Breast epithelium (tissue), 4 donors: Measurements from ENCODE around the gene RNF212. TPM values are rescaled to one million over a fixed set of nuclear protein-coding genes. Genes with fewer than 3 reads are reported as not detected.

ENCODE experiments used
- DNase-seq, 2 donors: peaks; one replicate each; pipeline ENCODE4 v3.0.0-alpha.2; 2019; ENCODE audit warnings: low spot score in 2 of 2
- H3K27ac ChIP-seq, 2 donors: fragments of 200-600 bp; sonication (generic) in 1 of 2; one replicate each; pipeline ENCODE4 v1.5.1; 2016 to 2019; ENCODE audit warnings: mild to moderate bottlenecking in 1 of 2
- H3K27me3 ChIP-seq, 2 donors: fragments of 200-600 bp; sonication (generic) in 1 of 2; one replicate each; pipeline versions ENCODE4 v1.5.1 to v1.6.0; 2017 to 2019; ENCODE audit warnings: control low read depth in 1 of 2, mild to moderate bottlenecking in 1 of 2
- H3K36me3 ChIP-seq: fragments of 200-600 bp; one replicate; pipeline ENCODE4 v1.5.1; 2019
- H3K4me1 ChIP-seq, 2 donors: fragments of 200-600 bp; sonication (generic); one replicate each; pipeline ENCODE4 v1.5.1; 2016 to 2019; ENCODE audit warnings: control low read depth in 1 of 2
- H3K4me3 ChIP-seq, 3 donors: fragments of 200-600 bp; sonication (generic); 1 replicate in 2 of 3; 2 replicates in 1 of 3; pipeline ENCODE4 v1.5.1; 2016 to 2019; ENCODE audit warnings: mild to moderate bottlenecking in 3 of 3, moderate library complexity in 2 of 3
- H3K9me3 ChIP-seq, 2 donors: fragments of 200-600 bp; sonication (generic) in 1 of 2; one replicate each; pipeline ENCODE4 v1.5.1; 2016 to 2019; ENCODE audit warnings: control low read depth in 1 of 2
- CTCF ChIP-seq, 3 donors: fragments of 450-650 bp; IDR thresholded peaks; one replicate each; pipeline ENCODE4 v1.5.1; 2016 to 2017; ENCODE audit warnings: antibody characterized with exemption in 3 of 3, mild to moderate bottlenecking in 3 of 3, moderate library complexity in 3 of 3
- POLR2A ChIP-seq: fragments of 450-650 bp; IDR thresholded peaks from one replicate; pipeline ENCODE4 v1.6.1; 2016; ENCODE audit warnings: antibody characterized with exemption, mild to moderate bottlenecking, moderate library complexity
- POLR2AphosphoS5 ChIP-seq, 3 donors: sonication (generic); formaldehyde crosslinking; IDR thresholded peaks; one replicate each; pipeline ENCODE4 v1.6.1; 2017; ENCODE audit warnings: antibody characterized with exemption in 3 of 3
- intact Hi-C: fragments of 100-400 bp; cut with DNase I; formaldehyde crosslinking; loops from one replicate; pipeline ENCODE4 v1.15.1; 2023; ENCODE audit warnings: low total_unique reads
- total RNA-seq, 3 donors: library from RNA; depleted of rRNA; stranded (reverse); fragments of >200 nt; gene quantifications; one replicate each; pipeline ENCODE4 v1.1.0, GENCODE V29; 2016

RNF212 gene
- total RNA-seq, 3 donors from 2014 or later: 5.1 to 15.7 (median 6.4) TPM

GRCh38 chr4:1087371-1087770, 26.0 kb downstream of the RNF212 start:
- no peaks in the 10 kb centered on the region for H3K36me3 ChIP-seq
- H3K27ac ChIP-seq: no peak overlapping the region
- no peaks in the 10 kb centered on the region for H3K27me3 ChIP-seq
- H3K9me3 ChIP-seq: peaks cover 0 to 6% of the 10 kb centered on the region in 2 donors
- intact Hi-C loops: no loop called here
- H3K4me3 ChIP-seq: no peak overlapping the region
- TF ChIP-seq POLR2AphosphoS5 (IDR thresholded peaks at IDR 0.05): no peak
- TF ChIP-seq CTCF (IDR thresholded peaks at IDR 0.05): no peak
- TF ChIP-seq POLR2A: no peak
- no peaks in the 10 kb centered on the region for H3K4me1 ChIP-seq
- peak in 1 of 2 donors; percentile 7 for DNase-seq

DNA sequence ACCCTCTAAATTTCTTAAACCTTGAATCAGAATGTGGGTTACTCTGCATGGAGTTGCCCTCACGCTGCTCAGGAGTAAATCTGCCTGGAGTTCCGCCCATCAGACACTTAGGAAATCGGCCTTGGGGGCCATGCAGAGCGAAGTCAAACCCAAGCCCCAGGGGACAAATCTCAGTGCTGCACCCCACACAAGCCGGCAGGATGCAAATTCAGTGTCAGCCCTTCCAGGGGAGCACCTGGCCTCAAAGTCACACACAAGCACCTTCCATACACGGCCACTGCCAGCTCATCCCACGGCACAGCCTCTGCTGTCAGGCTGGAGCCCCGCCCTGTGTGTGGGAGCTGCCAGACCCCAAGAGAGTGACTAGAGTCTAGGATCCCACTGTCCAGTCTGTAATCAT, 27.4 kb downstream of the RNF212 start:
- TF ChIP-seq POLR2A (no peak), POLR2AphosphoS5 (IDR thresholded peaks at IDR 0.05) (no peak)
- no peaks in the 10 kb centered on the region for H3K4me1 ChIP-seq
- intact Hi-C loops: no loop called here
- peaks cover 0 to 6% of the 10 kb centered on the region in 2 donors for H3K9me3 ChIP-seq
- no peak overlapping the region for H3K27ac ChIP-seq
- H3K36me3 ChIP-seq: no peaks in the 10 kb centered on the region
- peak in 1 of 2 donors; percentile 14 for DNase-seq
- H3K4me3 ChIP-seq: no peak overlapping the region
- H3K27me3 ChIP-seq: no peaks in the 10 kb centered on the region

DNA sequence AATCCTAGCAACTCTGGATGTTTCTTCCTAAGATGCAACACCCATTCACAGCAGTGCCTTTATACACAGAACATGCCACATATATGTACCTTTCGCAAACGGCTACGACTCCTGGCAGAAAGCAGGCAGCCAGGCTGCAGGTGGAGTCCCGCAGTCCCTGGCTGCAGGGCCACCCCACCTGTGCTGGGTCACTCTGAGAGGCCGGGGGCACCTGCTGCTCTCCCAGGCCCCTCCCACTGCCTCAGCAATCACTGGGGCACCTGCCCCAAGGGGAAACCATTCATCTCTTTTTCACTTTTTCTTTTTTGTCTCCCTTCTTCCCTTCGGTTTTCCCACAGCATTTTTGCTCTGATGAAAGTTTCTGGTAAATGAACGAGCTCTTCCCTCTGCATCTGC, 28.0 kb downstream of the RNF212 start:
- no peak overlapping the region for H3K27ac ChIP-seq
- DNase-seq: peak in 1 of 2 donors; percentile 20
- no peaks in the 10 kb centered on the region for H3K4me1 ChIP-seq
- TF ChIP-seq POLR2AphosphoS5 (IDR thresholded peaks at IDR 0.05): no peak
- no peak for TF ChIP-seq POLR2A
- no peak for TF ChIP-seq CTCF (IDR thresholded peaks at IDR 0.05)
- no peaks in the 10 kb centered on the region for H3K27me3 ChIP-seq
- H3K9me3 ChIP-seq: peaks cover 0 to 6% of the 10 kb centered on the region in 2 donors
- H3K36me3 ChIP-seq: no peaks in the 10 kb centered on the region
- intact Hi-C loops: no loop called here
- H3K4me3 ChIP-seq: no peak overlapping the region

DNA sequence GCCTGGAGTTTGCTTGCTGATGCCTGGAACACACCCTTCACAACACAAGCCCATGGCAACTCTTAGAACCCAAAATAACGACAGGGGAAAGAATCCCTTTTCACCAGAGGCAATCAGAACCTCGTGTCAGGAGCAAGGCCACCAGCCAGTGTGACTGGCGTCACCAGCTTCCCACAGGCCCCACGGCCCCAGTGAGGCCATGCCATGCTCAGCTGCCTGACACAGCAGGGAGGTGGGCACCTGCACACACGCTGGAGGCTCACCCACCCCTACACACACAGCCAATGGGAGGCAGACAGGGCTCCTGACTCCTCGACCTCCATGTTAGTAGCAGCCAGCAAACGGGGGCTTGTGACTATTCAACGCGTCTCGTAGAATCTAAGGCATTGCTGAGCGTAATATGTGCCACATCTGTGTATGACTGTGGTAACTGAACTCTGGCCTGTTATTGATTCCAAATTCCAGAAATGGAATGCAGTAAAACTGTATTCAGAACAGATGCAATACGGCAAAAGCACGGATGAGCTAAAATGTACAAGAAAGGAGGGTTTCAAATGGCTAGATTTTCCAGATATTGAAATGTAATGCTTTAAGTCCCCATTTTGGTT, 28.5 kb downstream of the RNF212 start:
- intact Hi-C loops: no loop called here
- no peak overlapping the region for H3K27ac ChIP-seq
- peaks cover 0 to 6% of the 10 kb centered on the region in 2 donors for H3K9me3 ChIP-seq
- DNase-seq: peak in 1 of 2 donors; percentile 25
- H3K4me3 ChIP-seq: no peak overlapping the region
- H3K27me3 ChIP-seq: no peaks in the 10 kb centered on the region
- TF ChIP-seq POLR2A: no peak
- TF ChIP-seq CTCF (IDR thresholded peaks at IDR 0.05): no peak
- no peak for TF ChIP-seq POLR2AphosphoS5 (IDR thresholded peaks at IDR 0.05)
- H3K36me3 ChIP-seq: no peaks in the 10 kb centered on the region
- no peaks in the 10 kb centered on the region for H3K4me1 ChIP-seq

DNA sequence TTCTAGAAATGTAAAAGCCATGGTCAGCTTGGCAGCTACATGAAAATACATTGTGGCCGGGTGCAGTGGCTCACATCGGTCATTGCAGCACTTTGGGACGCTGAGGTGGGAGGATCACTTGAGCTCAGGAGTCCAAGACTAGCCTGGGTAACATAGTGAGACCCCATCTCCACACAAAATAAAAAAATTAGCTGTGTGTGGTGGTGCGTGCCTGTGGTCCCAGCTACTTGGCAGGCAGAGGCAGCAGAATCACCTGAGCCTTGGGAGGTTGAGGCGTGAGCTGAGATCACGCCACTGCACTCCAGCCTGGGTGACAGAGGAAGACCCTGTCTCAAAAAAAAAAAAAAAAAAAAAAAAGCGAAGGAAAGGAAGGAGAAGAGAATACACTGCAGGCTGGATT, 29.0 kb downstream of the RNF212 start:
- peaks cover 0 to 6% of the 10 kb centered on the region in 2 donors for H3K9me3 ChIP-seq
- no peaks in the 10 kb centered on the region for H3K27me3 ChIP-seq
- intact Hi-C loops: no loop called here
- no peaks in the 10 kb centered on the region for H3K36me3 ChIP-seq
- TF ChIP-seq POLR2AphosphoS5 (IDR thresholded peaks at IDR 0.05) (no peak), CTCF (IDR thresholded peaks at IDR 0.05) (no peak), POLR2A (no peak)
- peak in 1 of 2 donors; percentile 12 for DNase-seq
- no peak overlapping the region for H3K27ac ChIP-seq
- no peak overlapping the region for H3K4me3 ChIP-seq
- no peaks in the 10 kb centered on the region for H3K4me1 ChIP-seq
